Epidermal melanocyte (primary cell): ENCODE measurements around the gene ZNF274.
"Not testable (repeated sequence)": the region's sequence is repeated elsewhere in the genome, so short reads cannot be mapped to it uniquely, and the experiment has no call there.

Source experiments
- DNase-seq: peaks from one replicate; pipeline ENCODE4 v3.0.0; 2011; ENCODE audit warnings: low spot score; ENCODE audit not compliant: insufficient read length

Gene ZNF274

DNA sequence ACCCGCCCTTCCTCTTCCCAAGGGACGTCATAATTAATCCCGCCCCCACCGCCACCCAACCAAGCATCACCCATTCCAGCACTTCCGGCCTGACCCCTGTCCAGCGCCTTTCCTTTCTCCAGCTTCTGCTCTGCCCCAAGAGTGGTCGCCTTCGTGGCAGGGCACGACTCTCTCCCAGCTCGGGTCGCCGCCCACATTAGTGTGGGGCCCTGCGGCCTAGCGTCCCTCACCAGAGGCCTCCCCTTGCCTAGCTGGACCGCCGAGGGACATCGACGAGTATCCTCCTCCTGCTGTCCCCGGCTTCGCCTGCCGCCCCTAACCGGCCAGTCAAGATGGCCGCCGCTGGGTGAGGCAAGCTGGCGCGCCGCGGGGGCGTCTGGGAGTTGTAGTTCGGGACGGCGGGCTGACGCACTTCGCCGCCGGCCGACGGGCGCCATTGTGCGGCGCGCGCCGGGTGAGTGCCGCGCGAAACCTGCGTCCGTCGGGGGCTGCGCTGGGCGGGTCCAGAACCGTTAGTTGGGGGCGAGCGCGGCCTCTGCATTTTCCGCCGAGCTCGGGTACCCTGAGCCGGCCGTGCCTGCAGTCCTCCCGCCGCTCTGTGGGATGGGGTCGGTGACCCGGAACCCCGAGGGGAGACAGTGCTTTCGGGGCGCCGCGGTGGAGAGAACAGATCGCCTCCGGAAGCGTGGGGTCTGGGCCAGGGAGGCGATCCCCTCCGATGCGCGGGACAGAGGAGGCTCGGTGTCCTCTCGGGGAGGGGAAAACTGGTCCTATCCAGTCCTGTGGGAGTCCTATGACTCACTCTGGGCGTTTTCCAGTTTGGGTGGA is at the start of gene ZNF274:
Gene ZNF274, plus strand, starts transcription at position 73 of the 828 bp plus-strand sequence. CDS start 905 bp downstream, outside the sequence.
- peak; percentile 93 for DNase-seq

DNA sequence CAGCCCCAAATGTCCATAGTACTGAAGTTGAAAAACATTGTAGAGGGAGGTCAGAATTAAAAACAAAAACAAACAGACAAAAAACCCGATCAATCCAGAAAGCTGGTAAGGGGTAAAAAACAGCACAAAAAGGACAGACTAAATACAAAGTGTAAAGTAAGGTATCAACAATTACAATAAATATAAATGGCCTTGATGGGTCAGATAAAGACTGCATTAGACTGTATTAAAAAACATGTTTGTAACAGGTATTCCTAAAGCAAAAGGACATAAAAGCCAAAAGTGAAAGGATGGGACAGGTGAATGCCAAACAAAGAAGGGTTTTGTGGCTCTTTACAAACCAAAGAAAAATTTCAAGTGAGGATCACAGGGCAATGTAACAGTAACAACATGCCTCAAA is 48.6 kb upstream of the ZNF274 start:
- DNase-seq: no peak

GRCh38 chr19:58145849-58146248 is 37.0 kb upstream of the ZNF274 start:
- no peak for DNase-seq

- not testable (repeated sequence) for DNase-seq
These were observed 35.4 kb upstream of the ZNF274 start for GRCh38 chr19:58147475-58147874.

GRCh38 chr19:58150328-58150921 is 32.4 kb upstream of the ZNF274 start, which contains the start of gene ZNF329:
Gene ZNF329 (minus strand): TSS chr19:58150789. CDS start chr19:58129503, 21,286 bp downstream.
- peak; percentile 93 for DNase-seq

GRCh38 chr19:58153386-58153785 is 29.5 kb upstream of the ZNF274 start:
- no peak for DNase-seq

DNA sequence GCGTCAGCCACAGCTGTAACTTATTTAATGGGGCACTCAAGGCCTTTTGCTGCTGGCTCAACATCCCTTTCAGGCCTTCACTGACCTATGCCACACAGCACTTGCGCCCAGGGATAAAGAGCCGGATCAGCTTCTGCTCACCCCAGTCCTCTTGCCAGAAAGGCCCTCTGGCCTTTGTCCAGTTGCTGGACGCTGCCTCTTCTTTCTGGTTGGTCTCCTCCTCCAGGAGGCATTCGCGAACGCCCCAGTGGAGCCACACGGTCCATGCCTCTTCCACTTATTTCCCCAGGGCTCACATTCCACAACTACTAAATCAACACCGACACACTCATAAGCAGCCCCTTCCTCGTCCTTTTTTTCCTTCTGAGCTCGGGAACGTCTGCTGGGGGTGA is 28.6 kb upstream of the ZNF274 start:
- DNase-seq: no peak

GRCh38 chr19:58154679-58155648 is 27.9 kb upstream of the ZNF274 start:
- peak; percentile 95 for DNase-seq

GRCh38 chr19:58157045-58157728 is 25.7 kb upstream of the ZNF274 start:
- DNase-seq: no peak

- no peak for DNase-seq
These were observed 16.6 kb upstream of the ZNF274 start for GRCh38 chr19:58166268-58166667.

- DNase-seq: no peak
These were observed 16.1 kb upstream of the ZNF274 start for GRCh38 chr19:58166708-58167280.

DNA sequence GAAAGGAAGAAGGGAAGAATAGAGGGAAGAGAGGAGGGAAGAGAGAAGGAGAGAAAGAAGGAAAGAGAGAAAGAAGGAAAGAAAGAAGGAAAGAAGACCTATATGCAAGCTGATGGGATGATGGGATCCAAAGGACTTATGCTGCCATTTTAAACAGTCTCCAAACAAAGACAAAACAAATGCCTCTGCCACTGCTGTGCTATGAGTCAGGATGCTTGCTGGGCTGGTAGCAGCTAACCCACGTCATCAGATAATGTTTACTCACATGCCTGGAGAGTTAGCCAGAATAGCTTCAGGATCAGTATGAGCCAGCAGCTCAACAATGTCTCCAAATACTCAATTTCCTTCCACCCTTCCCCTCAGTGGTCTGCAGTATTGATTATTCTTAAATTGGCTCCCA is 12.0 kb upstream of the ZNF274 start:
- no peak for DNase-seq

DNA sequence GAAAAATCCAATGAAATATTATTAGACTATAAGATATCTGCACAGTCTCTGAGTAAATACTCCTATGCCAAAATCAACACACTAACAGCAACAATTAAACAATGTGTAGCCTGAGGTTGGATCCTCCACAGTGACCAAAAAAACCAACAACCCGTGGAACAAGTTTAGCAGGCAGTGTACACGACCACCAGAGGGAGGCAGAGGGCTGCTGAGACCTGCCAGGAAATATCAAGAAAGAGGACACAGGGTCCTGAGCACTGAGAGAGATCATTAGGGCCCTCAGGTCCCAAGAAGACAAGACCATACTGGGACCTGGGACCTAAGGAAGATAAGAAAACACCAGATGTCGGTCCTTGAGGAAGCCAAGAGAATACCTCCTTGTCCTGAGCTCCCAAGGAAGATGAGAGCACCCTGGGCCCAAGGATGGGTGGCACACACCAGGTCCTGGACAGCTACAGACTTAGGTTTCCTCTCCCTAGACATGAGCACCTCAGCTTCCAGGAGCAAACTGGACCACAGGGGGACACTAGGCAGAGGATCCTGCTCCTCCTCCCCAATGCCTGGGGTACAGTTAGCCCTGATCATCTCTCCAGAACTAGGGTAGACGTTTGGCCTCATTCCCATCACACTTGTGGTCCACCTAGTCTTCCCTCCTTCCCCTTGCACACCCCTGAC is 822 bp upstream of the ZNF274 start:
- DNase-seq: no peak

DNA sequence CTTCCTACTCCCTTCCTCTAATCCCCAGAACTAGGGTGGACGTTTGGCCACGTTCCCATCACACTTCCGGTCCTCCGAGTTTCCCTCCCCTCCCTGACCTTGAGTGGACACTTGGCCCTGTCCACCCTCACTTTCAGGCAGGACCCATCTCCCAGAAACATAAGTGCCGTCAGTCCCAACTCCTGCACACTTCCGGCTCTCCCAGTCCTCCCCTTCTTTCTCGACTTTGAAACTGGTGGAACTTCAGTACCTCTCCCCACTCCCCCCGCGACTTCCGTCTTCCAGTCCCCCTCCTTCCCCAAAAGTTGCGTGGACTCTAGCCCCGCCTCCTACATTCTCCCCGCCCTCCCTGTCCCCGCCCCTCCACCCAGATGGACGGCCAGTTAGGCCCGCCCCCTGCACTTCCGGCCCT is 278 bp upstream of the ZNF274 start:
- DNase-seq: no peak

GRCh38 chr19:58183817-58184215 is 955 bp downstream of the ZNF274 start:
- no peak for DNase-seq

DNA sequence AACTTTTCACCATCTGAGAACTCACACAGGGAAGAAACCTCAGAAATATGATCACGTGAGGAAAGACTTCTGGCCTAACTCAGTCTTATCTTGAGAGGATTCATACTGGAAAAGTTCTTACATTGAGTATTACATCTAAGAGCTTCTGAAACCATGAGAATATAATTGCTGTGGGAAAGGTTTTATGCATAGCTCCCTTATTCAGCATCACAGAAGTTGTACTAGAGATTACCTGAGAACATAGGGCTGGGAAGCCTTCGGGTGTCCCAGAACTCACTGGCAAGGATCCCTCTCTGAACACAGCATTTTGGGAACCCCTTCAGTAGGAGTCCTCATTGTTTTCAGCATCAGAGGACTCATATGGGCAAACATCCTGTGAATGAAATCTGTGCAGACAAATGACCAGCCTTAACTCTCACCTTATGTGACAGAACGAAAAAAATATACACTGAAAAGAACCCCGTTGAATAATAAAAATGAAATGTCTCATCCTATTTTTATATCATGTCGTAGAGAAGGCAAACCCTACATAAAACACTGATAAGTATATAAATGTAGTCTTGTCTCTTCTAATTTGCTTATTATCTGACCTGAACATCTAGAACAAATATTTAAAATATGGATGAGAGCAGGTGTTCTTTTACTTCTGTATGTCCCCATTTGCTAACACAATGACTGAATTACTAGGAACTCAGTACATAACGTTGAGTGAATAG is 14.2 kb downstream of the ZNF274 start:
- DNase-seq: no peak

DNA sequence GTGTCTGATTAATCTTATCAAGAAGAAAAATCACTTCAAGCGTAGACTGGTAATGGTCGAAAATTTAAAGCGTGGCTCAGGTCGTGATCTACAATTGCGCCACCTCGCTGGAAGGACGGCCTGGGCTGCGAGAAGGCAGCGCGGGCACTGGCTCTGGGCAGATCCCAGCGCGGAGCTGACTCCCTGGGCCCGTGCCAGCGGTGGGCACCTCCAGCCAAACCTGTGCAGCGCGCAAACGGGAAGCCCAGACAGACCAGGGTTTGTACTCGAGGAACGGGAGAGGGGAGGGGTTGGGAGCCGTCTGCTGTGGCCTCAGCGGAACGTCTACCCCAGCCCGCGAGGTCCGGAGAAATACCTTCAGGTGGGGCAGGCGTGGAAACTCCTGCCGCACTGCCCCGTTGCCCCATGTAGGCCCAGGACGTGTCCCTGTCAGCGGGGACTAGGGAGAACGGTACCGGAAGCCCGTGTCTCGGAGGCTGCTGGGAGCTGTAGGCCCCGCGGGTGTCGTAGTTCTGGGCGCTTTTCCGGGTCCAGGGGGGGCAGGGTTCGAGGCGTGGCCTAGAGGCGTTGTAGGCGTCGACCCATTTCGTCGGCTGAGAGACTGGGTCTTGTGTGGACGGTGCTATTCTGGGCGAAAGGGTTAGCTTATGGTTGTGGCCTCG is 21.1 kb downstream of the ZNF274 start:
- DNase-seq: no peak

DNA sequence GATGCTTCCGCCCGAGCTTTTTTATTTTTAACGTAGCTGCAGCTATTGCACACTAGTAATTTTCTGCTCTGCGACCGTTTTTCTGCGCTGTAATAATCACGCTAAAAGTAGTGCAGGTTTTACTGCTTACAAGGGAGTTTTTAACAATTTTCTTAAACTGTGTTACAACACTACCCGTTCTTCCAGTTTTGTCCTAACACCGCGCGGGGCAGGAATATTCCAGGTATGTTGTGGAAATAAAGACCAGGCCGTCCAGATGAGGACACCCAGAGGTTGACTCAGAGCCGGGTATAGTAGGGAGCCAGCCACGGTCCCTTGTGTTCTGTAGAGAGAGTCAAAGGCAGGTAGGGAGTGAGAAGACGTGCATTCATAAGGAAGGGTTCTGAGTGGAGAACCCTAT is 21.7 kb downstream of the ZNF274 start:
- DNase-seq: no peak

DNA sequence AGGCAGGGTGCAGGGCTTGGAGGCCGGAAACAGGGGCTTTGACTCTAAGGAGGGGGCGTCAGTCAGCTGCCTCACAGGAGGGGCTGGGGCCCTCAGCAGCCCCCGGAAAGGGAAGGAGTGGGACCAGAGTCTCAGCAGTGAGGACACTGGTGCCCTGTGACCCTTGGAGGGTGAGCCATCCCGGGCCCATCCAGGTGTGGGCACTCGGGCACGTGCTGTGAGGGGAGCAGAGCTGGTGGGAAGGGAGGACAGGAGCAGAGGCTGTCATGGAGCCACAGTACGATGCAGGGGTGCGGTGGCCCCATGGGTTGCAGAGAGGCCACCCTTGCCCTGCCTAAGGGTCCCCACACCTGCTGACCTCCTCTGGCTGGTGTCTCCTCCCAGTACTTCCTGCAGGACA is 26.7 kb downstream of the ZNF274 start:
- DNase-seq: no peak
